Measurements from ENCODE around the gene METTL23. TPM values are rescaled to one million over a fixed set of nuclear protein-coding genes. Genes with fewer than 3 reads are reported as not detected.

METTL23 gene
- total and polyA plus RNA-seq, 2 donors (not counting 3 experiments of a cell fraction or from before 2014, with no cell fraction given), result 19.5 to 33.4 TPM

GRCh38 chr17:76683921-76684745 is 42.5 kb upstream of the METTL23 start:
- dilution Hi-C loops (cut with MboI; ENCODE audit: extremely low pct_ligation_motif_present, low sequenced_read_pairs) (no loop called here), intact Hi-C loops (cut with micrococcal nuclease) (no loop called here)
- no peaks in the 10 kb centered on the region for H3K79me2 ChIP-seq (ENCODE audit: control insufficient read depth, insufficient read depth, low read length)
- DNase-seq (ENCODE audit: low read depth, low spot score) (no peak), FAIRE-seq (no peak)
- H2AFZ ChIP-seq (ENCODE audit: low read depth, low read length), result no peak overlapping the region
- H3K27me3 ChIP-seq (ENCODE audit: control insufficient read depth in 2 of 2, insufficient read depth in 2 of 2, low read length in 2 of 2), result no peaks in the 10 kb centered on the region
- H3K9ac ChIP-seq (replicated peaks; ENCODE audit: extremely low read depth, insufficient read depth, low read length), result no peak overlapping the region
- CTCF ChIA-PET, result interaction anchor here (0.9 kb wide), 2 partner anchors 27 kb away, joined by 3 to 4 read pairs; no protein-coding TSS in a partner anchor
- BruUV-seq (replicated peaks), result no TSS peak
- POLR2A ChIA-PET, result no interaction called here
- no peaks in the 10 kb centered on the region for H3K9me3 ChIP-seq (replicated peaks; ENCODE audit: control insufficient read depth, insufficient read depth, low read length)
- H3K4me1 ChIP-seq (ENCODE audit: control insufficient read depth, extremely low read depth, insufficient read depth, low read length), result peaks cover 10% of the 10 kb centered on the region
- H3K9me1 ChIP-seq (replicated peaks; ENCODE audit: control insufficient read depth, extremely low read depth, insufficient read depth, low read length), result no peaks in the 10 kb centered on the region
- H3K4me3 ChIP-seq (replicated peaks in 1 of 3; ENCODE audit: insufficient read depth in 1 of 3, low read depth in 1 of 3, low read length in 3 of 3), result no peak overlapping the region
- H3K4me2 ChIP-seq (ENCODE audit: insufficient read depth, low read length), result no peak overlapping the region
- H3K36me3 ChIP-seq (ENCODE audit: control insufficient read depth in 2 of 2, extremely low read depth in 1 of 2, insufficient read depth in 2 of 2, low read length in 2 of 2), result peaks cover 0 to 7% of the 10 kb centered on the region in 2 experiments
- H4K20me1 ChIP-seq (replicated peaks; ENCODE audit: control insufficient read depth, extremely low read depth, insufficient read depth, low read length), result no peaks in the 10 kb centered on the region
- TF ChIP-seq MAX (IDR thresholded peaks at IDR 0.05; ENCODE audit: insufficient read depth, insufficient read length) (no peak), POLR2AphosphoS5 (IDR thresholded peaks at IDR 0.05; ENCODE audit: insufficient read depth, low read depth, low read length) (no peak), FOS (IDR thresholded peaks at IDR 0.05; ENCODE audit: borderline replicate concordance, insufficient read depth, low read length) (no peak)
- no peak overlapping the region for H3K27ac ChIP-seq (ENCODE audit: insufficient read depth, low read depth, low read length)

- peaks cover 0 to 7% of the 10 kb centered on the region in 2 experiments for H3K36me3 ChIP-seq (ENCODE audit: control insufficient read depth in 2 of 2, extremely low read depth in 1 of 2, insufficient read depth in 2 of 2, low read length in 2 of 2)
- TF ChIP-seq GATA2 (IDR thresholded peaks at IDR 0.05; ENCODE audit: insufficient read depth, insufficient read length, low read depth, low read length) (no peak), FOS (IDR thresholded peaks at IDR 0.05; ENCODE audit: borderline replicate concordance, insufficient read depth, low read length) (no peak), MAX (IDR thresholded peaks at IDR 0.05; ENCODE audit: insufficient read depth, insufficient read length) (no peak), CTCF (IDR thresholded peaks at IDR 0.05; ENCODE audit: extremely low read depth in 1 of 2, insufficient read depth in 1 of 2, low read depth in 1 of 2, low read length in 2 of 2) (no peak), EZH2 (IDR thresholded peaks at IDR 0.05; ENCODE audit: borderline replicate concordance, low read depth, low read length, severe bottlenecking) (no peak), MYC (IDR thresholded peaks at IDR 0.05; ENCODE audit: low read depth, low read length) (no peak), JUN (IDR thresholded peaks at IDR 0.05; ENCODE audit: borderline replicate concordance, insufficient read depth, insufficient read length, low read depth) (no peak), POLR2AphosphoS5 (IDR thresholded peaks at IDR 0.05; ENCODE audit: insufficient read depth, low read depth, low read length) (no peak), POLR2A (IDR thresholded peaks at IDR 0.05; ENCODE audit: low read depth, low read length) (no peak)
- no peaks in the 10 kb centered on the region for H4K20me1 ChIP-seq (replicated peaks; ENCODE audit: control insufficient read depth, extremely low read depth, insufficient read depth, low read length)
- H3K4me3 ChIP-seq (replicated peaks in 1 of 3; ENCODE audit: insufficient read depth in 1 of 3, low read depth in 1 of 3, low read length in 3 of 3), result no peak overlapping the region
- no TSS peak for BruUV-seq (replicated peaks)
- ChIA-PET CTCF (interaction anchor here (0.9 to 1.4 kb wide), 2 partner anchors 13 to 26 kb away, joined by 3 read pairs; no protein-coding TSS in a partner anchor), POLR2A (no interaction called here)
- H3K9me1 ChIP-seq (replicated peaks; ENCODE audit: control insufficient read depth, extremely low read depth, insufficient read depth, low read length), result no peaks in the 10 kb centered on the region
- intact Hi-C loops (cut with micrococcal nuclease) (no loop called here), dilution Hi-C loops (cut with MboI; ENCODE audit: extremely low pct_ligation_motif_present, low sequenced_read_pairs) (no loop called here)
- no peaks in the 10 kb centered on the region for H3K9me3 ChIP-seq (replicated peaks; ENCODE audit: control insufficient read depth, insufficient read depth, low read length)
- no peaks in the 10 kb centered on the region for H3K27me3 ChIP-seq (ENCODE audit: control insufficient read depth in 2 of 2, insufficient read depth in 2 of 2, low read length in 2 of 2)
- no peak overlapping the region for H3K27ac ChIP-seq (ENCODE audit: insufficient read depth, low read depth, low read length)
- DNase-seq (ENCODE audit: low read depth, low spot score) (no peak), FAIRE-seq (no peak)
- no peaks in the 10 kb centered on the region for H3K79me2 ChIP-seq (ENCODE audit: control insufficient read depth, insufficient read depth, low read length)
- H2AFZ ChIP-seq (ENCODE audit: low read depth, low read length), result no peak overlapping the region
- H3K4me1 ChIP-seq (ENCODE audit: control insufficient read depth, extremely low read depth, insufficient read depth, low read length), result peaks cover 14% of the 10 kb centered on the region
- H3K4me2 ChIP-seq (ENCODE audit: insufficient read depth, low read length), result no peak overlapping the region
- H3K9ac ChIP-seq (replicated peaks; ENCODE audit: extremely low read depth, insufficient read depth, low read length), result no peak overlapping the region
These were observed 41.9 kb upstream of the METTL23 start for GRCh38 chr17:76684756-76685155.

Measured in endothelial cell of umbilical vein (primary cell).